Stimulated activated CD8-positive, alpha-beta memory T cell treated with anti-CD3 and anti-CD28 coated beads, Interleukin-7, amount 100 ng/mL, for 1 hour (primary cell): ENCODE data around the gene MAGI2.

ENCODE experiments used
- DNase-seq, 2 donors: peaks; one replicate each; pipeline ENCODE4 v3.0.0-alpha.2; 2020; ENCODE audit warnings: low read depth in 2 of 2

Gene MAGI2

GRCh38 chr7:77995717-77996116, 1457.8 kb downstream of the MAGI2 start:
- DNase-seq, result no peak

GRCh38 chr7:77993838-77994237, 1459.6 kb downstream of the MAGI2 start:
- no peak for DNase-seq

GRCh38 chr7:77991656-77992055, 1461.8 kb downstream of the MAGI2 start:
- DNase-seq, result no peak

GRCh38 chr7:77989981-77990566, 1463.4 kb downstream of the MAGI2 start:
- no peak for DNase-seq

- DNase-seq, result no peak
Measured at GRCh38 chr7:77985974-77986339, 1467.5 kb downstream of the MAGI2 start.

GRCh38 chr7:77985232-77985973, 1468.1 kb downstream of the MAGI2 start:
- no peak for DNase-seq

GRCh38 chr7:77983973-77984372, 1469.5 kb downstream of the MAGI2 start:
- no peak for DNase-seq

GRCh38 chr7:77982926-77983550, 1470.4 kb downstream of the MAGI2 start:
- no peak for DNase-seq

GRCh38 chr7:77980087-77980713, 1473.3 kb downstream of the MAGI2 start:
- DNase-seq, result no peak

GRCh38 chr7:77979219-77979618, 1474.2 kb downstream of the MAGI2 start:
- no peak for DNase-seq

- no peak for DNase-seq
Measured at GRCh38 chr7:77975672-77976480, 1477.6 kb downstream of the MAGI2 start.

GRCh38 chr7:77971726-77972125, 1481.7 kb downstream of the MAGI2 start:
- DNase-seq, result no peak

- no peak for DNase-seq
Measured at GRCh38 chr7:77967429-77967828, 1486.0 kb downstream of the MAGI2 start.
